Measurements from ENCODE around the gene CFAP251.

Gene CFAP251

DNA sequence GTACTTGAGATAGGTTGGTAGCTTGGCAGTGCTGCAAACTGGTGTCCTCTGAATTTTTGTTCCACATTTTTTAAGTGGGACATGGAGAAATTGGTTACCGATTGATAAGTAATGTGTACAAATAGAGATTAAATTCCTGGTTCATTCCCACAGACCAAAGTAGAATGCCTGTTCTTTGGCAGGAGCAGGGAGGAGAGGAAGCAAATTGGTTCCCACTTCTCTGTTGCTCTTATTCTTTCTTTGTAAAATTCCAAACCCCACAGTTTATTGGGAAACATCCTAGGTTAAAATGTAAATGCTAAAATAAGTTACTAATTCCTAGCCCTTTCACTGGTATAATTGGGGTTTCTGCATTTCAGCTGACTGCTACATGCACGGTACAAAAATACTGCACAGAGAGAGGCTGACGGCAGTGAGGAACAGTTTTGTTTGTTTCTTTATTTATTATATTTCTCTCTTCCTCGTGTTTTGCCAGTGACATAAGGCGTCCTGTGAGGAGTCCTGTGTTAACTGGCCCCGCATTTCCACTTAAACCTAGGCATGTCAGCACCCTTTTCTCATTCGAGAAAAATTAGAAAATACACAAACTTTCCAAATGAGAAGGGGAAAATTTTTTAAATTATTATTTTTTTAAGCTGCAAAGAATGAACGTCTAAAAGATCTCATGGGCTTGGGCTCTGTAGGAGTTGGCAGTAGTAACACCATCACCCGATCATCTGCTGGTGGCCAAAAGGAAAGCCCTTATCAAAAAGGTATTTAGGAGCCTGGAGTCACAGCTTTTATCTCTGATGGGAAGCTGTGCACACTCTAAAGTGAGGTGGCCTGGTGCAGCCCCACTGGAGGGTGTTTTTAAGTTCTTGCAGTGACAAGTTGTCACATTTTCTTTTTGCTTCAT lies 77.9 kb downstream of the CFAP251 start:
- H3K4me3 ChIP-seq (ENCODE audit: low read depth, low read length), result no peak overlapping the region
- TF ChIP-seq, protein P1, sequence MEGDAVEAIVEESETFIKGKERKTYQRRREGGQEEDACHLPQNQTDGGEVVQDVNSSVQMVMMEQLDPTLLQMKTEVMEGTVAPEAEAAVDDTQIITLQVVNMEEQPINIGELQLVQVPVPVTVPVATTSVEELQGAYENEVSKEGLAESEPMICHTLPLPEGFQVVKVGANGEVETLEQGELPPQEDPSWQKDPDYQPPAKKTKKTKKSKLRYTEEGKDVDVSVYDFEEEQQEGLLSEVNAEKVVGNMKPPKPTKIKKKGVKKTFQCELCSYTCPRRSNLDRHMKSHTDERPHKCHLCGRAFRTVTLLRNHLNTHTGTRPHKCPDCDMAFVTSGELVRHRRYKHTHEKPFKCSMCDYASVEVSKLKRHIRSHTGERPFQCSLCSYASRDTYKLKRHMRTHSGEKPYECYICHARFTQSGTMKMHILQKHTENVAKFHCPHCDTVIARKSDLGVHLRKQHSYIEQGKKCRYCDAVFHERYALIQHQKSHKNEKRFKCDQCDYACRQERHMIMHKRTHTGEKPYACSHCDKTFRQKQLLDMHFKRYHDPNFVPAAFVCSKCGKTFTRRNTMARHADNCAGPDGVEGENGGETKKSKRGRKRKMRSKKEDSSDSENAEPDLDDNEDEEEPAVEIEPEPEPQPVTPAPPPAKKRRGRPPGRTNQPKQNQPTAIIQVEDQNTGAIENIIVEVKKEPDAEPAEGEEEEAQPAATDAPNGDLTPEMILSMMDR (conservative IDR thresholded peaks at IDR 0.05; ENCODE audit: low read depth, low read length), result no peak
- DNase-seq (ENCODE audit: low read depth), result peak; percentile 26

DNA sequence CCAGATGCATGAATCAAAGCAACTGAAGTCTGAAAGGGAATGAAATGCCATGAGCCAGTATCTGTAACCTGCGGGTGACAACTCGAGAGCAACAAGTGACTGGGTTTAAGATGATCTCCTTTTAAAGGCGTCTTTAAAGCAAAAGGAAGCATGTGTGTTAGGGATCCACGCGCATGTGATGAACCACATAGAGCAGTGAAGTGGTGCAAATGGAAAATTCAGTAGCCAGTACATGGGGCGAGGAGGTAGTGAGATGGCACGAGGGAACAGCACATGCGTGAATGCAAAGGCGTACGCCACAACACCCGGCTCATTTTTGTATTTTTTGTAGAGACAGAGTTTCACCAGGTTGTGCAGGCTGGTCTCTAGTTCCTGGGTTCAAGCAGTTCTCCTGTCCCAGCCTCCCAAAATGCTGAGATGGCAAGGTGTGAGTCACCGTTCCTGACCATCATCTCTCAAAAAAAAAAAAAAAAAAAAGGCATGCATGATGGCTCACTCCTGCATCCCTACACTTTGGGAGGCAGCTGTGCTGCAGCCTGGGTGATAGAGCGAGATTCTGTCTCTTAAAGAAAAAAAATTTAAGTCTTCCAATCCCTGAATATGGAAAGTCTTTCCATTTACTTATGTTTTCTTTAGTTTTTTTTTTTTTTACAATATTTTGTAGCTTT lies 78.7 kb downstream of the CFAP251 start:
- TF ChIP-seq, protein P1 (conservative IDR thresholded peaks at IDR 0.05; ENCODE audit: low read depth, low read length), result no peak
- no peak overlapping the region for H3K4me3 ChIP-seq (ENCODE audit: low read depth, low read length)
- DNase-seq (ENCODE audit: low read depth), result no peak

DNA sequence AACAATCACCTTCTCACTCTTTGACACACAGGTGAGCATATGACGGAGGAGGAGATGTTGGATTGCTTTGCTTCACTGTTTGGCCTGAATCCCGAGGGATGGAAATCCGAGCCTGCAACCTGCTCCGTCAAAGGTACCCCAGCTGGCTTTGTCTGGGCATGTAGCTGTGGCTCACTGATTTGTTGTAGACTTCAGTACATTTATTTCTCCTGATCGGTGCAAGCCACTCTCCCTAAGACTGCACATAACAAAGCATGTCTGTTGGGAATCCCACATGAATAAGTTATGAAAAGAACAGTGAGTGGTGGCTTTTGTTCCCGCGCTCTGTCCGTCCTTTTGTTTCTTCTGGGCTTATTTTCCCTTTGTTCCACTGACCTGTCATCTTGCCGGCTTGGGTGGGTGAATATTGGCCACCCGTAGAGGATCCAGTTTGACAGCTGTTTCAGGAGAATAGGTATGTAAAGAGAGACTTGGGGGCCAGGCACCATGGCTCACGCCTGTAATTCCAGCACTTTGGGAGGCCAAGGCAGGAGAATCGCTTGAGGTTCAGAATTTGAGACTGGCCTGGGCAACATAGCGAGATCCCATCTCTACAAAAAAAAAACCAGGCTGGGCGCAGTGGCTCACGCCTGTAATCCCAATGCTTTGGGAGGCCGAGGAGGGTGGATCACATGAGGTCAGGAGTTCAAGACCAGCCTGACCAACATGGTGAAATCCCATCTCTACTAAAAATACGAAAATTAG lies 83.2 kb downstream of the CFAP251 start:
- H3K4me3 ChIP-seq (ENCODE audit: low read depth, low read length), result no peak overlapping the region
- TF ChIP-seq, protein P1 (conservative IDR thresholded peaks at IDR 0.05; ENCODE audit: low read depth, low read length), result no peak
- no peak for DNase-seq (ENCODE audit: low read depth)

DNA sequence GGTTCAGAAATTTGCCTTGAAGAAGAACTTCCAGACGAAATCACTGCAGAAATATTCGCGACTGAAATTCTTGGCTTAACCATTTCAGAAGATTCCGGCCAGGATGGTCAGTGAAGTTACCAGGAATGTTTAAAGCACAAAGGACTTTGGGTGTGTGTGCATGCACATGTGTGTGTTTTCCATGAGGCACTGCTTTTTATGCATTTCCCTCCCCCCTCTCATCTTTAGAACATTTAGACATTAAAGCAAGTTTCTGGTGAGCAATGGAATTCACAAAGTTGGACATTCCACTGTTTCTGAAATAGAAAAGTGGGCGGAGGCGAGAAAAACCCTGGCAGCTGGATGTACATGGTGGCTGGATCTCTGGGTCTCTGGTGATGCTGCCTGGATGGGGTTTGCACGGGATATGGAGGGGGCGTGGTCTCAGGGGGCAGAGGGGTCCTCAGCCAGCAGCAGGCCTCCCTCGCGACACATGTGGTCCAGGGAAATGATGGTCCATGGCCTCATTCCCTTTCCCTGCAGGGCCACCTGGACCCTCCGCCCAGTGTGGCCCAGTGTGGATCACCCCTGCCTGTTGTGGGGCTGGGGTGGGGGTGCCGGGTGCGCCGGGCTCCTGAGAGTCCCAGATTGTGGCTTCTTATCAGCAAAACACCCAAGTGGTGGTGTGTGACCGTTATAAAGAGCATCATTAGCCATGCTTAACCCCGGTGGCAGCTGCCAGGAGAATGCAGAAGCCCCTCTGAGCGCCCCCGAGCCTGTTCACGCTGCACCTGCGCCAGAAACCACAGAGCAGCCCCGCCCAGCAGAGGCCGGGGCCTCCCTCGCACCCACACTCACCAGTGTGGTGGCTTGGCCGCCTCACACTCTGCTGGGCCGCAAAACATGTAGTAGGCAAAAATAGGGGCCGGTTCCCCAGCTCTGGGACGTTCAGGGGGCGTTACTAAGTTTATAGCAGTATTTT lies 85.5 kb downstream of the CFAP251 start:
- TF ChIP-seq, protein P1 (conservative IDR thresholded peaks at IDR 0.05; ENCODE audit: low read depth, low read length), result no peak
- no peak overlapping the region for H3K4me3 ChIP-seq (ENCODE audit: low read depth, low read length)
- peak; percentile 27 for DNase-seq (ENCODE audit: low read depth)

DNA sequence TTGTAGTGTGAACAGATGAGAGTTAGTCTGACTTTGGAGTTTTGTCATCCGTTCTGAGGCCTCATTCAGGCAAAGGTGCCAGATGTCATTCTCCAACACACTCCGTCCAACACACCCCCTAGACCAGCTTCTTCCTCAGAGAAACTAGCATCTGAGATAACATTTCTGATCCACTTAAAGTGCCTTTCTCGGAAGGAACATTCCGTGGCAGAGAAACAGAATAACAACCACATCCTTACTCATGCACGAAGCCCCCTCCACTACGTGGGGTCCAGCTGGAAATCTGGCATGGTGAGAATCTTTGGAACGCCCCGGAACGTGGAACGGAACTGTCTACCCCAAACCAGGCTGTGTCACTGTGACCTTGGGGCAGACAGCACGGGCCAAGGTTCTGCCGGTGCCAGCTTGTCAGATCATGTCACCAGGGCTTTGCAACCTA lies 86.3 kb downstream of the CFAP251 start:
- no peak overlapping the region for H3K4me3 ChIP-seq (ENCODE audit: low read depth, low read length)
- DNase-seq (ENCODE audit: low read depth), result no peak

More for the DNA sequence above, 86.3 kb downstream of the CFAP251 start:
- TF ChIP-seq, protein P1 (conservative IDR thresholded peaks at IDR 0.05; ENCODE audit: low read depth, low read length), result no peak
